Measurements from ENCODE around the gene TMEM185A. TPM values are rescaled to one million over a fixed set of nuclear protein-coding genes. Genes with fewer than 3 reads are reported as not detected.
"Not testable (repeated sequence)": the region's sequence is repeated elsewhere in the genome, so short reads cannot be mapped to it uniquely, and the experiment has no call there.

Gene TMEM185A
- total RNA-seq, 1 donor from 2014 or later: 11.0 TPM

DNA sequence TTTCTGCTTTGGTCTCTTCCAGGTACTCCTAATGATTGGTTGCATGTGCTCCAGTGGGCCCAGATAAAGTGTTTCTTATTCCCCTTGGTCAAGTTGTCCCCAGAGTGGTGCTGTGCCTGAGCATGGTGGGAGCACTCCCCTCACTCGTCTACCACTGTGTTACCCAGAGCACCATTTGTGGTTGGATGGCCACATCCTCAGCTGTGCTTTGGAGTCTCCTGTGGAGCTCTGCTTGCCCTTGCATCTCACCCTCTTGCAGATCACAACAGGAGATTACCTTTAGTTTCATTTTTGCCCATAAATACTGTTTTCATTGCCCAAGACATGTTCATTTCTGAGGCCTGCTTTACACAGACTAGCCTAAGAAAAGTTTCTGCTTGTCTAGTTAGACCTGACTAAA, 81.1 kb downstream of the TMEM185A start:
- not testable (repeated sequence) for DNase-seq (ENCODE audit: low read depth); H3K4me3 ChIP-seq (ENCODE audit: low read depth, low read length)

- not testable (repeated sequence) for DNase-seq (ENCODE audit: low read depth); H3K4me3 ChIP-seq (ENCODE audit: low read depth, low read length)
Observed at GRCh38 chrX:149549701-149550100, 81.9 kb downstream of the TMEM185A start, which contains the start of gene HSFX3. Gene HSFX3 (minus strand): TSS chrX:149549924. CDS start chrX:149549852, 72 bp downstream.

DNA sequence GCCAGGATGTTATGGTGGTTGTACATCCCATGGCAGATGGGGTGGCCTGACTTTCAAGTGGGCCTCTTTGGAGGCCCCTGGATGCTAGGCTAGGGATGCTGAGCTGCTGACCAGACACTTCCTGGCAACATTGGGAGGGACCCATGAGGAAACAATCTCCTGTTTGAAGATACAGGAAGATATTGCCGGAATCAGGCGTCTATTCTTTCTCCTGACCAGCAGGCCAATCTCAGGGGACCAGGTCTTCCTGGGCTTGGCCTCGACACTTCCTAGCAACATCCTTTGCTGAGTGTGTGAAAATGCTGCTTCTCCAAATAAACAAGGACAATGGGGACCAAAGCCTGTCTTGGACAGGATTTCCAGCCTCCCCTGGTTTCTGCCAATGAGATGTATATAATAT, 83.8 kb downstream of the TMEM185A start:
- DNase-seq (ENCODE audit: low read depth); H3K4me3 ChIP-seq (ENCODE audit: low read depth, low read length): not testable (repeated sequence)

DNA sequence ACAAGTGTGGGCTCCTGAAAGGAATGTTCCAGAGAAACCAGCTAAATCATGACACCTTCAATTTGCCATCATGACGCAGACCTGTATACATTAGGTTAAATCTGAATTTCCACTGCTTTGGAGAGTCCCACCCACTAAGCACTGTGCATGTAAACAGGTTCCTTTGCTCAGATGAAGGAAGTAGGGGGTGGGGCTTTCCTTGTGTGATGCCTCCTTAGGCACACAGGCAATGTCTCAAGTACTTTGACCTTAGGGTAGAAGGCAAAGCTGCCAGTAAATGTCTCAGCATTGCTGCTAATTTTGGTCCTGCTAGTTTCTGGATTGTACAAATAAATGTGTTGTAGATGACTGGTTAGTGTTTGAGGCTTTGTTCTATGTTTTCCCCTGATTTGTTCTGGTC, 84.6 kb downstream of the TMEM185A start:
- H3K4me3 ChIP-seq (ENCODE audit: low read depth, low read length); DNase-seq (ENCODE audit: low read depth): not testable (repeated sequence)

Other genes with a start within 250 kb of the TMEM185A start
- 37.0 and 54.0 TPM in 2 replicates for gene IDS, start 126.5 kb downstream of the TMEM185A start, total RNA-seq
- 6.5 and 9.2 TPM in 2 replicates for gene EOLA1, start 90.8 kb downstream of the TMEM185A start, total RNA-seq
- not detected in 2 replicates for gene HSFX3, start 81.9 kb downstream of the TMEM185A start, total RNA-seq
- not detected in 2 replicates for gene MAGEA9B, start 44.3 kb downstream of the TMEM185A start, total RNA-seq
- gene HSFX2, start 36.5 kb downstream of the TMEM185A start, total RNA-seq: not detected in 2 replicates
- gene MAGEA11, start 80.3 kb upstream of the TMEM185A start, total RNA-seq: not detected in 2 replicates
- 0.51 TPM in 1 of 2 replicates, not detected in the other for gene HSFX1, start 142.3 kb upstream of the TMEM185A start, total RNA-seq
- gene MAGEA9, start 150.1 kb upstream of the TMEM185A start, total RNA-seq: not detected in 2 replicates
- gene MAGEA8, start 249.4 kb upstream of the TMEM185A start, total RNA-seq: not detected in 2 replicates